Omental fat pad (tissue), 4 donors: Measurements from ENCODE around the gene DPCD. TPM values are rescaled to one million over a fixed set of nuclear protein-coding genes. Genes with fewer than 3 reads are reported as not detected.

ENCODE experiments used
- ATAC-seq: fragments of 150-250 bp; one replicate; pipeline ENCODE4 v1.9.1; 2016; ENCODE audit warnings: mild to moderate bottlenecking, moderate library complexity; ENCODE audit not compliant: low FRiP score
- DNase-seq: peaks from one replicate; pipeline ENCODE4 v3.0.0-alpha.2; 2019; ENCODE audit warnings: low spot score
- CTCF ChIP-seq, 3 donors: fragments of 450-650 bp; IDR thresholded peaks; one replicate each; pipeline ENCODE4 v1.5.1; 2016 to 2017; ENCODE audit warnings: antibody characterized with exemption in 3 of 3, mild to moderate bottlenecking in 3 of 3, moderate library complexity in 2 of 3
- total RNA-seq, 4 donors: library from RNA; depleted of rRNA; stranded (reverse); fragments of >200 nt; gene quantifications; one replicate each; pipeline ENCODE4 v1.1.0, GENCODE V29; 2016

DPCD gene
- total RNA-seq, 4 donors from 2014 or later, result 9.8 to 16.9 (median 13.0) TPM

DNA sequence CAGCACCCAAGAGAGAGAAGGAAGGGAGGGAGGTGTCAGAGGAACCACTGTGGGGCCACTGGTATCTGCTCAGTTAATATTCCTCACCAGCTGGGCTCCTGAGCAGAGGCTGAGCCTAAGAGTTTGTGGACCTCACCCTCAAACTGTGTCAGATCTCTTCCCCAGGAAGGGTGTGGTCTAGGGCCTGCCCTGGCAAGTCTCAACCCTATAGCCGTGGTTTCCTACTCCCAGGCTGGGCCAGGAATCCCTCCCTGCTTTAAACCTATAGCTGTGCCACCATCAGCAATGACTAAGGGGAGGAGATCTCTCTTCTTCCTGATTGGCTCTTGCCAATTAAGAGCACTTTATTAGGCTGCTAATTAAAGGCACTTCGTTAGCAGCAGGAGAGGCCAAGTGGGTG lies 29.9 kb upstream of the DPCD start:
- TF ChIP-seq CTCF (IDR thresholded peaks at IDR 0.05), result no peak
- DNase-seq (no peak), ATAC-seq (no peak)

- ATAC-seq (no peak), DNase-seq (no peak)
- TF ChIP-seq CTCF (IDR thresholded peaks at IDR 0.05), result no peak
Observed at GRCh38 chr10:101558671-101559595, 29.2 kb upstream of the DPCD start.

GRCh38 chr10:101559596-101560297 lies 28.4 kb upstream of the DPCD start:
- no peak for DNase-seq
- ATAC-seq, result no peak
- TF ChIP-seq CTCF (IDR thresholded peaks at IDR 0.05), result no peak

- DNase-seq (no peak), ATAC-seq (no peak)
- TF ChIP-seq CTCF (IDR thresholded peaks at IDR 0.05), result no peak
Observed at GRCh38 chr10:101560298-101561067, 27.6 kb upstream of the DPCD start.

DNA sequence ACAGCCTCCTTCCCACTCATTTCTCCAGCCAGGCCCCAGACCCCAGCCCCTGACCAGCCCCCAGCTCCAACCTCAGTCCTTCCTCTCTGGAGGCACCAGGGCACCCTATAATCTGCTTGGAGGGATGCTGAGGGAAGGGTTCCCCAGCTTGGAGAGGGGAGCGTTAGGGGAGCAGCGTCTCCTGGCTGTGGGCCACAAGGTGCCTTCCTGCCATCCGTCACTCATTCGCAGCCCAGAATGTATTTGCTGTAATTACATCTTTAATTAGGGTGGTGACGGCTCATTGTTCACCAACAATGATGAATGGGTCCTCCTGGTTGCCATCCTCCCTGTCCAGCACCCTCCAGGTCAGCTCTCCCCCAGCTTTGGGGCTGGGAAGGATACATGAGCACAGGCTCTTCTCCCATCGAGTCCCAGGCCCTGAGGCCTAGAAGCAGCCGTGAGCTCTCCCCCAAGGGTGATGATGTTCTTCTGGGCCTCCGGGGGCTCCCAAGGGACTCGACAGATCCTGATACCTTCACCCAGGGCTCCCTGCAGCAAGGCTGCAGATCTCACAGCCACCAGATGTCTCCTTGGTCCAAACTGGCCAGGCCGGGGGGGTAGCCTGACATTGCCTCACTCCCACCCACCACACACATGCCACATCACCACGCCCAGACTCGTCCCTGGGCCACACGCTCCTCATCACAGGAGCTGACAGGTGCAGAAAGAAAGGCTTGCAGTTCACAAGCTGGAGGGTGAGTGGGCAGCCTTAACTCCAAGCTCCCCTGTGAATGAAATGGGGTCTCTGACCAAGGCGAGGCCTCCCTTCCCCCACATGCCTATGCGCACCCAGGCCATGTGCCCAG lies 26.8 kb upstream of the DPCD start:
- no peak for TF ChIP-seq CTCF (IDR thresholded peaks at IDR 0.05)
- ATAC-seq, result no peak
- DNase-seq, result no peak

- no peak for TF ChIP-seq CTCF (IDR thresholded peaks at IDR 0.05)
- ATAC-seq (no peak), DNase-seq (no peak)
Observed at GRCh38 chr10:101562231-101562630, 25.9 kb upstream of the DPCD start.
